ENCODE results near the gene LRRC73. TPM values are rescaled to one million over a fixed set of nuclear protein-coding genes. Genes with fewer than 3 reads are reported as not detected.

The LRRC73 gene
- total and polyA plus RNA-seq, 8 donors, result 0.38 to 1.5 (median 0.82) TPM

- no peak for TF ChIP-seq CTCF (IDR thresholded peaks at IDR 0.05)
- H3K9me3 ChIP-seq, result no peaks in the 10 kb centered on the region
- ATAC-seq, result no peak
- no peak for FAIRE-seq
- no peak overlapping the region for H3K4me3 ChIP-seq
- H3K36me3 ChIP-seq, result peaks cover 0 to 79% (median 44%) of the 10 kb centered on the region in 3 donors
- H3K4me1 ChIP-seq, result peaks cover 4 to 6% (median 6%) of the 10 kb centered on the region in 3 donors
- WGBS, 2 donors, result 74 to 86% methylated on average over 3 of the region's 3 CpGs
- H3K27me3 ChIP-seq, result no peaks in the 10 kb centered on the region
- no peak overlapping the region for H3K27ac ChIP-seq
- no peak for DNase-seq
- intact Hi-C loops (cut with DNase I), result no loop called here
These were observed 13.1 kb upstream of the LRRC73 start for GRCh38 chr6:43523284-43523683.

- no peak for TF ChIP-seq CTCF (IDR thresholded peaks at IDR 0.05)
- Histone ChIP-seq H3K36me3 (peaks cover 0 to 78% (median 44%) of the 10 kb centered on the region in 3 donors), H3K4me1 (peaks cover 10 to 12% (median 10%) of the 10 kb centered on the region in 3 donors), H3K27ac (no peak overlapping the region), H3K9me3 (no peaks in the 10 kb centered on the region), H3K27me3 (no peaks in the 10 kb centered on the region), H3K4me3 (no peak overlapping the region)
- no peak for DNase-seq
- intact Hi-C loops (cut with DNase I), result no loop called here
- ATAC-seq, result no peak
- WGBS, 2 donors, result 89% methylated on average over 8 of the region's 8 CpGs
- FAIRE-seq, result no peak
These were observed 12.6 kb upstream of the LRRC73 start for GRCh38 chr6:43522547-43523261.

- intact Hi-C loops (cut with DNase I), result no loop called here
- Histone ChIP-seq H3K36me3 (peaks cover 0 to 70% (median 41%) of the 10 kb centered on the region in 3 donors), H3K27me3 (no peaks in the 10 kb centered on the region), H3K4me3 (no peak overlapping the region), H3K9me3 (no peaks in the 10 kb centered on the region), H3K4me1 (peaks cover 10 to 15% (median 12%) of the 10 kb centered on the region in 3 donors), H3K27ac (no peak overlapping the region)
- no peak for DNase-seq
- ATAC-seq, result no peak
- FAIRE-seq, result no peak
- WGBS, 2 donors, result 60 to 78% methylated on average over 2 of the region's 2 CpGs
- no peak for TF ChIP-seq CTCF (IDR thresholded peaks at IDR 0.05)
These were observed 11.7 kb upstream of the LRRC73 start for GRCh38 chr6:43521836-43522235.

- Histone ChIP-seq H3K4me1 (peaks cover 15 to 23% (median 19%) of the 10 kb centered on the region in 3 donors), H3K9me3 (no peaks in the 10 kb centered on the region), H3K4me3 (no peak overlapping the region), H3K36me3 (peaks cover 0 to 57% (median 33%) of the 10 kb centered on the region in 3 donors), H3K27ac (no peak overlapping the region), H3K27me3 (no peaks in the 10 kb centered on the region)
- no peak for ATAC-seq
- DNase-seq, result no peak
- TF ChIP-seq CTCF (IDR thresholded peaks at IDR 0.05), result no peak
- 85 to 89% methylated on average over 8 of the region's 8 CpGs for WGBS, 2 donors
- intact Hi-C loops (cut with DNase I), result no loop called here
- no peak for FAIRE-seq
These were observed 10.0 kb upstream of the LRRC73 start for GRCh38 chr6:43520097-43520496.
